ENCODE results near the gene ANTXR2. TPM values are rescaled to one million over a fixed set of nuclear protein-coding genes. Genes with fewer than 3 reads are reported as not detected.

The ANTXR2 gene
- total RNA-seq, 2 donors from 2014 or later = 47.4 to 121 TPM

- Histone ChIP-seq H3K4me1 (no peaks in the 10 kb centered on the region), H3K36me3 (no peaks in the 10 kb centered on the region), H3K4me3 (no peak overlapping the region), H3K9me3 (no peaks in the 10 kb centered on the region), H3K27me3 (no peaks in the 10 kb centered on the region), H3K27ac (no peak overlapping the region), H3K9ac (ENCODE audit: low read depth in 2 of 2, low read length in 2 of 2) (no peak overlapping the region)
- TF ChIP-seq, protein P1, sequence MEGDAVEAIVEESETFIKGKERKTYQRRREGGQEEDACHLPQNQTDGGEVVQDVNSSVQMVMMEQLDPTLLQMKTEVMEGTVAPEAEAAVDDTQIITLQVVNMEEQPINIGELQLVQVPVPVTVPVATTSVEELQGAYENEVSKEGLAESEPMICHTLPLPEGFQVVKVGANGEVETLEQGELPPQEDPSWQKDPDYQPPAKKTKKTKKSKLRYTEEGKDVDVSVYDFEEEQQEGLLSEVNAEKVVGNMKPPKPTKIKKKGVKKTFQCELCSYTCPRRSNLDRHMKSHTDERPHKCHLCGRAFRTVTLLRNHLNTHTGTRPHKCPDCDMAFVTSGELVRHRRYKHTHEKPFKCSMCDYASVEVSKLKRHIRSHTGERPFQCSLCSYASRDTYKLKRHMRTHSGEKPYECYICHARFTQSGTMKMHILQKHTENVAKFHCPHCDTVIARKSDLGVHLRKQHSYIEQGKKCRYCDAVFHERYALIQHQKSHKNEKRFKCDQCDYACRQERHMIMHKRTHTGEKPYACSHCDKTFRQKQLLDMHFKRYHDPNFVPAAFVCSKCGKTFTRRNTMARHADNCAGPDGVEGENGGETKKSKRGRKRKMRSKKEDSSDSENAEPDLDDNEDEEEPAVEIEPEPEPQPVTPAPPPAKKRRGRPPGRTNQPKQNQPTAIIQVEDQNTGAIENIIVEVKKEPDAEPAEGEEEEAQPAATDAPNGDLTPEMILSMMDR (IDR thresholded peaks at IDR 0.05) = no peak
- intact Hi-C loops (cut with DNase I) = no loop called here
- no peak for DNase-seq
Measured at GRCh38 chr4:79905212-79905611, 167.8 kb downstream of the ANTXR2 start.

DNA sequence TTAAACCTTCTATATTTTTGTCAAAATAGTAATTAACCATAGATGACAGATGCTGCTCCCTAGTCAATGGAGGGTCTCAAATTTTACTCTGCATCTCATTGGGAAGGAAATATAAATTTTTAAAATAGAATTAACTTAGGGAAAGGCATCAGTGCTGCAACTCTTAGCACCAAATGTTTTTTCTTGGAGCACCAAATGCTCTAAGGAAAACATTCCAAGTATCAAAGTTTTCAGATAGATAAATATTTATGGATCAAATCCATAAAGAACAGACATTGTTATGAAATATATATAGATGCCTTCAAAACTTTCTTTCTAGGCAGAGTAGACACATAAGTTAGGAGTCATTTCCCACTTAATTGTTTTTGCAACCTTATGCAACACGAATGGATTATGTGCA is 168.7 kb downstream of the ANTXR2 start:
- no peak overlapping the region for H3K4me3 ChIP-seq
- no peak for DNase-seq
- intact Hi-C loops (cut with DNase I) = no loop called here
- H3K9ac ChIP-seq (ENCODE audit: low read depth in 2 of 2, low read length in 2 of 2) = no peak overlapping the region
- no peak overlapping the region for H3K27ac ChIP-seq
- TF ChIP-seq, protein P1 (IDR thresholded peaks at IDR 0.05) = no peak
- H3K9me3 ChIP-seq = no peaks in the 10 kb centered on the region
- H3K4me1 ChIP-seq = no peaks in the 10 kb centered on the region
- no peaks in the 10 kb centered on the region for H3K36me3 ChIP-seq
- H3K27me3 ChIP-seq = no peaks in the 10 kb centered on the region

DNA sequence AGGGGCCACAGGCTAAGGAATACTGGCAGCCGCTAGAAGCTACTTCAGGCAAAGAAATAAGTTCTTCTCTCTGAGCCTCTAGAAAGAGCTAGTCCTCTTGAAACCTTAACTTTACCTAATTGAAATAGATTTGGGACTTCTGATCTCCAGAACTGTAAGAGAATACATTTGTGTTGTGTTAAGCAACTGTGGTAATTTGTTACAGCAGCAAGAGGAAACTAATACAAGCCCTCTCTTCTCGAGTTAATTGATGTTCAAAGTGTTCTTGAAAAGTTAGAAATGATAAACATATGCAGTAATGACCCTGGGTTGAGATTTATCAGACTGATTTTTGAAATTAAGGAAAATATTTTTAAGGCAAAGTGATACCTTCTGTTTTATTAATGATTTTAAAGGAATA is 172.8 kb downstream of the ANTXR2 start:
- no peaks in the 10 kb centered on the region for H3K4me1 ChIP-seq
- H3K4me3 ChIP-seq = no peak overlapping the region
- H3K27ac ChIP-seq = no peak overlapping the region
- H3K27me3 ChIP-seq = no peaks in the 10 kb centered on the region
- intact Hi-C loops (cut with DNase I) = no loop called here
- no peaks in the 10 kb centered on the region for H3K9me3 ChIP-seq
- no peaks in the 10 kb centered on the region for H3K36me3 ChIP-seq
- DNase-seq = no peak
- no peak overlapping the region for H3K9ac ChIP-seq (ENCODE audit: low read depth in 2 of 2, low read length in 2 of 2)
- TF ChIP-seq, protein P1 (IDR thresholded peaks at IDR 0.05) = no peak

DNA sequence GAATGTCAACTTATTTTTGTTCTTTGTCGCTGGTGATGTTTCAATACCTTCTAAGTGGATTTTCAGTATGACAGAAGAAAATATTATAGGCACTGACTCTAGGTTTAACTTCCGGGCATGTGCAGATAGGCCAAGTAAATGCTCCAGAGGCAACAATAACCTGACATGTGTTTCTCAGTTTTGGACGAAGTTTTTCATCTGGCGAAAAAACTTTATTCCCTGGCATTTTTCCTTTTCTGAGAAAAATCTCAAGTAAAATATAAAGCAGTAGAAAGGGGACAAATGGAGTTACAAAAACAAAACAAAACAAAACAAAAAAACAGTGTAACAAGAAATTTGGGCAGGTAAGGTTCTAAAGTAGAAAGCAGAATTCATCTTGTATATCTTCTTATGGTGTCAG is 173.5 kb downstream of the ANTXR2 start:
- DNase-seq = no peak
- intact Hi-C loops (cut with DNase I) = no loop called here
- Histone ChIP-seq H3K27me3 (no peaks in the 10 kb centered on the region), H3K9ac (ENCODE audit: low read depth in 2 of 2, low read length in 2 of 2) (no peak overlapping the region), H3K4me3 (no peak overlapping the region), H3K9me3 (no peaks in the 10 kb centered on the region), H3K27ac (no peak overlapping the region), H3K4me1 (no peaks in the 10 kb centered on the region), H3K36me3 (no peaks in the 10 kb centered on the region)
- TF ChIP-seq, protein P1 (IDR thresholded peaks at IDR 0.05) = no peak

DNA sequence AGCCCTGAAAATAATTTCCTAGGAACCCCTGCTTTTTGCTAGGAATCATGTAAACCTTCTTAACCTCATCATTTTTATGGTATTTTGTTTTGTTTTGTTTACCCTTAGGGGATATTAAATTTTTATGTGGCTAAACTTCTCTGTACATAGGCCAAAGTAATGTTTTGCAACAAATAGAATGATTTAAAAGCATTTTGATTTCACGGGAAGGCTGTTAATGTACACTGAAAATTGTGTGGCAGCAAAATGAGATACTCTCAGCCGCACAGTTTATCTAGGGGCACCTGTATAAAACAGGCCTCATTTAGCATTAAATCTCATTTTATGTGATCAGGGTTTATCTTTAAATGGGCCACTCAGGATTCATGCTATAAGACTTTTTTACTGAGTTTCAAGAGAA is 175.0 kb downstream of the ANTXR2 start:
- Histone ChIP-seq H3K27ac (no peak overlapping the region), H3K9ac (ENCODE audit: low read depth in 2 of 2, low read length in 2 of 2) (no peak overlapping the region), H3K4me3 (no peak overlapping the region), H3K27me3 (no peaks in the 10 kb centered on the region), H3K4me1 (no peaks in the 10 kb centered on the region), H3K36me3 (no peaks in the 10 kb centered on the region), H3K9me3 (no peaks in the 10 kb centered on the region)
- no peak for DNase-seq
- intact Hi-C loops (cut with DNase I) = no loop called here
- TF ChIP-seq, protein P1 (IDR thresholded peaks at IDR 0.05) = no peak

- no peaks in the 10 kb centered on the region for H3K4me1 ChIP-seq
- TF ChIP-seq, protein P1 (IDR thresholded peaks at IDR 0.05) = no peak
- DNase-seq = no peak
- no peaks in the 10 kb centered on the region for H3K27me3 ChIP-seq
- H3K36me3 ChIP-seq = no peaks in the 10 kb centered on the region
- intact Hi-C loops (cut with DNase I) = no loop called here
- no peak overlapping the region for H3K27ac ChIP-seq
- H3K4me3 ChIP-seq = no peak overlapping the region
- H3K9ac ChIP-seq (ENCODE audit: low read depth in 2 of 2, low read length in 2 of 2) = no peak overlapping the region
- no peaks in the 10 kb centered on the region for H3K9me3 ChIP-seq
Measured at GRCh38 chr4:79897174-79897573, 175.9 kb downstream of the ANTXR2 start.

All from colonic mucosa (tissue), 4 donors.